Hepatocyte (in vitro differentiated cells): ENCODE measurements around the gene PROKR2.

Source experiments
- EZH2 ChIP-seq: fragments of 200-600 bp; sonication (generic); IDR thresholded peaks from 2 replicates; pipeline ENCODE4 v1.6.1; 2016; ENCODE audit warnings: antibody characterized with exemption, mild to moderate bottlenecking, borderline replicate concordance
- EZH2phosphoT487 ChIP-seq: fragments of 200-600 bp; sonication (generic); IDR thresholded peaks from one replicate; pipeline ENCODE4 v1.6.1; 2018; ENCODE audit warnings: antibody characterized with exemption, mild to moderate bottlenecking, low read depth, moderate library complexity; ENCODE audit not compliant: unreplicated experiment, severe bottlenecking
- TF ChIP-seq, protein P1 (sequence below): fragments of 200-600 bp; sonication (generic); IDR thresholded peaks from 2 replicates; pipeline ENCODE4 v1.5.1; 2016; ENCODE audit warnings: antibody characterized with exemption, mild to moderate bottlenecking; ENCODE audit not compliant: poor library complexity

DNA sequence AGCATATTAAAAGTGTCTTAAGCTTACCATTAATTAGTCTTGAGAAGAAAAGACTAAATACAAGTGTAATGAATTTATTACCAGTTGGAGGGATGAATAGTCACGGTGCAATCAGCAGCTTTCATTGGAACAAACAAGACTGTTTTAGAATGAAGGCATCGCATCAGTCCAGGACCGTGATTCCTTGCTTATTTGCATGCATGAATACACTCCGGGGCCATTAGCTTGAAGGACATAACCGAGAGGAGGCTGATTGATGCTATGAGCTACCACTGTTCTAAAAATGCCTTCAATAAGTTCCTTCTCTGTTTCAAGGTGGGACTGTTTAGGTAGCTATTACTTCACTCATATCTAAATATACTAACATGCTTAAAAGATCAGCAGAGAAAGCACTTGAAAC, 17.9 kb downstream of the PROKR2 start:
- TF ChIP-seq, protein P1, sequence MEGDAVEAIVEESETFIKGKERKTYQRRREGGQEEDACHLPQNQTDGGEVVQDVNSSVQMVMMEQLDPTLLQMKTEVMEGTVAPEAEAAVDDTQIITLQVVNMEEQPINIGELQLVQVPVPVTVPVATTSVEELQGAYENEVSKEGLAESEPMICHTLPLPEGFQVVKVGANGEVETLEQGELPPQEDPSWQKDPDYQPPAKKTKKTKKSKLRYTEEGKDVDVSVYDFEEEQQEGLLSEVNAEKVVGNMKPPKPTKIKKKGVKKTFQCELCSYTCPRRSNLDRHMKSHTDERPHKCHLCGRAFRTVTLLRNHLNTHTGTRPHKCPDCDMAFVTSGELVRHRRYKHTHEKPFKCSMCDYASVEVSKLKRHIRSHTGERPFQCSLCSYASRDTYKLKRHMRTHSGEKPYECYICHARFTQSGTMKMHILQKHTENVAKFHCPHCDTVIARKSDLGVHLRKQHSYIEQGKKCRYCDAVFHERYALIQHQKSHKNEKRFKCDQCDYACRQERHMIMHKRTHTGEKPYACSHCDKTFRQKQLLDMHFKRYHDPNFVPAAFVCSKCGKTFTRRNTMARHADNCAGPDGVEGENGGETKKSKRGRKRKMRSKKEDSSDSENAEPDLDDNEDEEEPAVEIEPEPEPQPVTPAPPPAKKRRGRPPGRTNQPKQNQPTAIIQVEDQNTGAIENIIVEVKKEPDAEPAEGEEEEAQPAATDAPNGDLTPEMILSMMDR: no peak
- TF ChIP-seq EZH2 (no peak), EZH2phosphoT487 (no peak)
